B cell (primary cell): ENCODE measurements around the gene MEAF6. TPM values are rescaled to one million over a fixed set of nuclear protein-coding genes. Genes with fewer than 3 reads are reported as not detected.

Experiments used
- ATAC-seq: fragments of 200-7000 bp; cut with Tn5 transposase; one replicate; pipeline ENCODE4 v1.10.0; 2021; ENCODE audit warnings: low read depth, mild to moderate bottlenecking, moderate number of reproducible peaks, moderate library complexity
- CTCF ChIA-PET: fragments of 350-600 bp; sonication (Branson Sonifier 250); formaldehyde crosslinking; loops from one replicate; lab custom pipeline; 2021; ENCODE audit warnings: antibody characterized with exemption, inconsistent platforms; lab: Charles Lee
- POLR2A ChIA-PET: fragments of 350-600 bp; sonication (Branson Sonifier 250); formaldehyde crosslinking; loops from one replicate; lab custom pipeline; 2021; ENCODE audit warnings: antibody characterized with exemption; lab: Charles Lee
- DNase-seq: peaks from one replicate; pipeline ENCODE4 v3.0.0; 2013
- H2AFZ ChIP-seq: 2 replicates; pipeline ENCODE4 v1.6.1; 2012; ENCODE audit warnings: mild to moderate bottlenecking, low read depth, low read length; ENCODE audit not compliant: insufficient read depth, poor library complexity, severe bottlenecking
- H3K27ac ChIP-seq, 2 donors: 1 replicate in 1 of 2; 2 replicates in 1 of 2; pipeline ENCODE4 v1.5.1; 2012 to 2013; ENCODE audit warnings: low read length in 2 of 2, mild to moderate bottlenecking in 2 of 2, moderate library complexity in 1 of 2
- H3K27me3 ChIP-seq, 4 experiments: fragments of 200-600 bp in 1 of 4; sonication (generic) in 1 of 4; replicated peaks in 1 of 4; 1 replicate in 2 of 4; 2 replicates in 2 of 4; pipeline versions ENCODE4 v1.6.1 to v1.7.0; 2013 to 2016; ENCODE audit warnings: low read length in 3 of 4, mild to moderate bottlenecking in 2 of 4, mixed read lengths in 1 of 4, moderate library complexity in 1 of 4; ENCODE audit not compliant: insufficient read depth in 4 of 4, control insufficient read depth in 3 of 4; ENCODE audit errors: control extremely low read depth in 1 of 4
- H3K36me3 ChIP-seq, 2 experiments: replicated peaks in 1 of 2; 1 replicate in 1 of 2; 2 replicates in 1 of 2; pipeline versions ENCODE4 v1.6.1 to v1.7.1; 2013; ENCODE audit warnings: low read length in 1 of 2; ENCODE audit not compliant: insufficient read depth in 2 of 2, control insufficient read depth in 1 of 2; ENCODE audit errors: control extremely low read depth in 1 of 2, extremely low read depth in 1 of 2
- H3K4me1 ChIP-seq, 2 donors: fragments of 200-600 bp in 1 of 2; sonication (generic) in 1 of 2; 1 replicate in 1 of 2; 2 replicates in 1 of 2; pipeline versions ENCODE4 v1.5.1 to v1.6.1; 2013 to 2017; ENCODE audit warnings: low read length in 2 of 2; ENCODE audit not compliant: control insufficient read depth in 2 of 2, insufficient read depth in 2 of 2
- H3K4me2 ChIP-seq: replicated peaks from 2 replicates; pipeline ENCODE3; 2012; ENCODE audit warnings: mild to moderate bottlenecking, low read depth, low read length; ENCODE audit not compliant: poor library complexity, severe bottlenecking
- H3K4me3 ChIP-seq, 5 experiments: fragments of 200-600 bp in 1 of 5; sonication (generic) in 1 of 5; 1 replicate in 3 of 5; 2 replicates in 2 of 5; pipeline versions ENCODE4 v1.5.1 to v1.7.0; 2011 to 2016; ENCODE audit warnings: low read length in 4 of 5, mild to moderate bottlenecking in 4 of 5, low read depth in 2 of 5, control low read depth in 1 of 5, moderate library complexity in 1 of 5; ENCODE audit not compliant: insufficient read depth in 1 of 5; ENCODE audit errors: control extremely low read depth in 1 of 5, extremely low read depth in 1 of 5
- H3K79me2 ChIP-seq: fragments of 200-600 bp; sonication (generic); one replicate; pipeline ENCODE4 v1.6.0; 2016; ENCODE audit warnings: low read length; ENCODE audit not compliant: control insufficient read depth, insufficient read depth
- H3K9ac ChIP-seq: fragments of 200-600 bp; sonication (generic); 2 replicates; pipeline ENCODE4 v1.6.1; 2017; ENCODE audit warnings: mild to moderate bottlenecking, low read length, moderate library complexity
- H3K9me3 ChIP-seq, 3 donors: one replicate each; pipeline versions ENCODE4 v1.6.1 to v1.7.1; 2013; ENCODE audit warnings: low read length in 2 of 3; ENCODE audit not compliant: control insufficient read depth in 2 of 3, insufficient read depth in 1 of 3; ENCODE audit errors: control extremely low read depth in 1 of 3
- H4K20me1 ChIP-seq: 2 replicates; pipeline ENCODE4 v1.6.0; 2012; ENCODE audit warnings: mild to moderate bottlenecking, low read length; ENCODE audit not compliant: insufficient read depth, control insufficient read depth, poor library complexity, severe bottlenecking
- H3K27ac Mint-ChIP-seq: one replicate; pipeline ENCODE4 v1.8.0; 2021; ENCODE audit warnings: mixed read lengths
- H3K27me3 Mint-ChIP-seq: one replicate; pipeline ENCODE4 v1.8.0; 2021; ENCODE audit warnings: mixed read lengths
- H3K4me1 Mint-ChIP-seq: one replicate; pipeline ENCODE4 v1.8.0; 2021; ENCODE audit warnings: mixed read lengths
- H3K4me3 Mint-ChIP-seq: one replicate; pipeline ENCODE4 v1.8.0; 2021; ENCODE audit warnings: mixed read lengths
- H3K9me3 Mint-ChIP-seq: one replicate; pipeline ENCODE4 v1.8.0; 2022; ENCODE audit warnings: mixed read lengths; ENCODE audit not compliant: insufficient read depth
- EZH2 ChIP-seq: IDR thresholded peaks from 2 replicates; pipeline ENCODE4 v1.6.1; 2012; ENCODE audit warnings: borderline replicate concordance, low read depth, mild to moderate bottlenecking, moderate library complexity, low read length; ENCODE audit not compliant: insufficient read depth, poor library complexity, severe bottlenecking
- WGBS: methylation state at CpG from one replicate; pipeline ENCODE4 v1.1.5; 2013; ENCODE audit warnings: missing lambda C conversion rate; ENCODE audit not compliant: insufficient coverage; 5-methylcytosine and 5-hydroxymethylcytosine counted together
- intact Hi-C: fragments of 100-400 bp; cut with micrococcal nuclease; formaldehyde crosslinking; loops from one replicate; pipeline ENCODE4 v1.10.0; 2022
- polyA plus RNA-seq: library from polyadenylated mRNA; depleted of rRNA; stranded (reverse); fragments of >200 nt; gene quantifications from 2 replicates; pipeline ENCODE4 v1.2.3, GENCODE V29; 2012
- total RNA-seq, 2 donors: library from RNA; stranded (reverse); fragments of 120-200 nt in 1 of 2; gene quantifications; 1 replicate in 1 of 2; 2 replicates in 1 of 2; pipeline versions ENCODE4 v1.2.3 to v1.2.4, GENCODE V29; 2013 to 2022
- TF ChIP-seq, protein P1 (sequence below): fragments of 200-600 bp; IDR thresholded peaks from one replicate; pipeline ENCODE4 v1.8.0; 2022; ENCODE audit warnings: antibody characterized with exemption, mild to moderate bottlenecking

MEAF6 gene
- total and polyA plus RNA-seq, 2 donors (not counting 1 experiment from before 2014, with no cell fraction given) = 52.5 to 84.2 TPM

DNA sequence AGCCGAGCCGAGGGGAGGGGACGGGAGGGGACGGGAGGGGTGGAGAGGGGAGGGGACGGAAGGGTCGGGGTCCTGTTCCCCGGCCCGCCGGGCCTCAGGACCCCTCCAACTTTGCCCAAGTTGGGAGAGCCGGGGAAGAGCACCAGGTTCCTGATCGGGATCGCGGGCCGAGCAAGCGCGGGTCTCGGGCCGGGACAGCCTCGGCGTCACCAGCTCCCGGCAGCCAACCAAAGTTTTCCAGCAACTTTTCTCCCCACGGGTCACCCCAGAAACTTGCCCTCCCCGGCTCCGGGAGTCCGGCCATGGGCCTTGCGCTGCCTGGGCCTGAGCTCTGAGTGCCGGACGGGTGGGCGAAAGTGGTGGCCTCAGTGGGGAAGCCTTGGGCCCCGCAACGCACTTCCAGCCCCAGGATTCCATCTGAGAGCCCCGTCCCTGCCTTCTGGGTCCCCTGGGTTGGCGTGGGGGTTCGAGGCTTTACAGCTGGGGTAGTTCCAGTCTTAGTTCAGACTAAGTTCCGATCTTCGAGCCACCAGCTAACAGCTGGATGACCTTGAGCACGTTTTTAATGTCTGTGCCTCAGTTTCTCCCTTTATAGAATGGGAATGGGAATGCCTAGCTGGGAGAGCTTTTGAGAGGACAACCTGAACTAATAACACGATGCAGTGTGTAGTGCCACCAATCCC lies 39.7 kb downstream of the MEAF6 start:
- peak overlapping the region; percentile 96 for H3K9ac ChIP-seq
- H3K4me3 Mint-ChIP-seq = peak overlapping the region; percentile 100
- H3K4me3 ChIP-seq = peak overlapping the region; percentile 94 to 99 (median 98)
- H3K27me3 ChIP-seq = peaks cover 0 to 6% (median 0%) of the 10 kb centered on the region in 4 experiments
- intact Hi-C loops = loop anchor here (1.0 to 10.0 kb wide), 7 partner anchors 12 to 1382 kb away; partner anchors contain the start of genes GNL2, MEAF6, RRAGC and STK40
- CTCF ChIA-PET = interaction anchor here (1.1 to 22.3 kb wide), 3 partner anchors 13 to 207 kb away, joined by 3 to 690 read pairs (median 201); no protein-coding TSS in a partner anchor
- TF ChIP-seq EZH2 = no peak
- TF ChIP-seq, protein P1, sequence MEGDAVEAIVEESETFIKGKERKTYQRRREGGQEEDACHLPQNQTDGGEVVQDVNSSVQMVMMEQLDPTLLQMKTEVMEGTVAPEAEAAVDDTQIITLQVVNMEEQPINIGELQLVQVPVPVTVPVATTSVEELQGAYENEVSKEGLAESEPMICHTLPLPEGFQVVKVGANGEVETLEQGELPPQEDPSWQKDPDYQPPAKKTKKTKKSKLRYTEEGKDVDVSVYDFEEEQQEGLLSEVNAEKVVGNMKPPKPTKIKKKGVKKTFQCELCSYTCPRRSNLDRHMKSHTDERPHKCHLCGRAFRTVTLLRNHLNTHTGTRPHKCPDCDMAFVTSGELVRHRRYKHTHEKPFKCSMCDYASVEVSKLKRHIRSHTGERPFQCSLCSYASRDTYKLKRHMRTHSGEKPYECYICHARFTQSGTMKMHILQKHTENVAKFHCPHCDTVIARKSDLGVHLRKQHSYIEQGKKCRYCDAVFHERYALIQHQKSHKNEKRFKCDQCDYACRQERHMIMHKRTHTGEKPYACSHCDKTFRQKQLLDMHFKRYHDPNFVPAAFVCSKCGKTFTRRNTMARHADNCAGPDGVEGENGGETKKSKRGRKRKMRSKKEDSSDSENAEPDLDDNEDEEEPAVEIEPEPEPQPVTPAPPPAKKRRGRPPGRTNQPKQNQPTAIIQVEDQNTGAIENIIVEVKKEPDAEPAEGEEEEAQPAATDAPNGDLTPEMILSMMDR = no peak
- peaks cover 30 to 56% of the 10 kb centered on the region in 2 donors for H3K4me1 ChIP-seq
- 0% methylated on average over 31 of the region's 38 CpGs for WGBS
- peaks cover 54% of the 10 kb centered on the region for H3K79me2 ChIP-seq
- H3K9me3 Mint-ChIP-seq = no peaks in the 10 kb centered on the region
- H3K27ac Mint-ChIP-seq = peak overlapping the region; percentile 98
- DNase-seq = no peak
- H3K27ac ChIP-seq = peak overlapping the region; percentile 96 to 97
- no peaks in the 10 kb centered on the region for H3K9me3 ChIP-seq
- POLR2A ChIA-PET = interaction anchor here (0.9 to 4.3 kb wide), 9 partner anchors 8 to 1025 kb away, joined by 3 to 28 read pairs (median 4); partner anchors contain the start of genes CDCA8, MEAF6 and OSCP1
- peaks cover 2% of the 10 kb centered on the region for H3K27me3 Mint-ChIP-seq
- H3K36me3 ChIP-seq = peaks cover 0 to 39% of the 10 kb centered on the region in 2 experiments
- H4K20me1 ChIP-seq = peaks cover 48% of the 10 kb centered on the region
- H2AFZ ChIP-seq = no peak overlapping the region
- peaks cover 57% of the 10 kb centered on the region for H3K4me1 Mint-ChIP-seq
- ATAC-seq = no peak
- H3K4me2 ChIP-seq = peak overlapping the region; percentile 92
